Middle frontal gyrus (tissue), 1 donor: ENCODE results near the gene IFI27L1.
"Not testable (repeated sequence)": the region's sequence is repeated elsewhere in the genome, so short reads cannot be mapped to it uniquely, and the experiment has no call there.

Experiments
- DNase-seq: peaks from one replicate; pipeline ENCODE4 v3.0.0-alpha.2; 2015; ENCODE audit warnings: low spot score; ENCODE audit errors: extremely low spot score

The IFI27L1 gene

DNA sequence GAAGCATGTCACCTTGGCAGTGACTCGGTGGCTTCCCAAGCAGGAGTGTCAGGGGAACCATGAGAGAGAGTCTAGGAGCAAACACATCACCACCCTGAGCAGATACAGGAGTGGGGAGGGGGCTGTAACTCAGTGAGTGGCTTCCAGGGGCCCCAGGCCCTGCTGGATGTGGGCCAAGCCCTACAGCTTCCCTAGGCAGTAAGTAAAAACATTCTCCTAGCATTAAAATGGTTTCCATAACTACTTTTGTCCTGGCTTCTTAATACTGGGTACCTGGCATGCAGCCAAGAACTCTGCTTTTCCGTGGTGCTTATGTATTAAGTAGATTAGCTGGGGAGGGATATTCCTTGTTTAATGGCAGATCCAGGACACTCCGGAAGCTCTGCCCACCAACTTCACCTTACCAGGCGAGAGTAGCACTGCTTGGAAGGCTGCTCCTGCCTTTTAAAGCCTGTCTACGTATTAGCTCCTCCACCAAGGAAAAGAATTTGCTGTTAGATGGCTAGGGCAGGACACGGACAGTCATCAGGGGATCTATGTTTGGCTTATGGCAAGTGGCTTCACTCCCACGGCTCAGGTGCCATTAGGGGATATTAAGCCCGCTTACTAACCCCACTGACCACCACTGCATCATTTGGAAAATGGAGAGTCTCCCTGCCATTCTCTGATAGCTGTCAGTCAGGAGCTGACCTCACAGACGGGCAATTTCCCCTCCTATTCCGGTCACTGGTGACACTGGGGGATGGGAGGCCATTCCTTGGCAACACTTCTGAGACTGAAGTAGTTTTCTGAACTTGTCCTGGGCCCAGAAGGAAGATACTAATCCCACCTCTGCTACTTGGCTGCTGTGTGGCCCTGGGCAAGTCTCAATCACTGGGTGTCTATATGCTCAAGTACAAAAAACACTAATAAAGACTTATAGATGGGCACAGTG, 32.2 kb upstream of the IFI27L1 start:
- no peak for DNase-seq

DNA sequence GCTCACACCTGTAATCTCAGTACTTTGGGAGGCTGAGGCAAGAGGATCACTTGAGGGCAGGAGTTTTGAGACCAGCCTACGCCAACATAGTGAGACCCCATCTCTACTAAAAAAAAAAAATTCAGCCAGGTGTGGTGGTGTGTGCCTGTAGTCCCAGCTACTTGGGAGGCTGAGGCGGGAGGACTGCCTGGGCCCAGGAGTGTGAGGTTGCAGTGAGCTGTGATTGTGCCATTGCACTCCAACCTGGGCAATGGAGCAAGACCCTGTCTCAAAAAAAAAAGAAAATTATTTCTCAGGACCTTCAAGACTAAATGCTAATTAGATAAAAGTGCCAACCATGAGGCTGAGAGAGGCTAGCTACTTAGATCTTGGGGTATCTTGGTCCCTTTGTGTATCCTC, 31.5 kb upstream of the IFI27L1 start:
- no peak for DNase-seq

- no peak for DNase-seq
Measured at GRCh38 chr14:94050231-94050880, 30.8 kb upstream of the IFI27L1 start.

- DNase-seq = peak; percentile 48
Measured at GRCh38 chr14:94051115-94051514, 30.0 kb upstream of the IFI27L1 start.

DNA sequence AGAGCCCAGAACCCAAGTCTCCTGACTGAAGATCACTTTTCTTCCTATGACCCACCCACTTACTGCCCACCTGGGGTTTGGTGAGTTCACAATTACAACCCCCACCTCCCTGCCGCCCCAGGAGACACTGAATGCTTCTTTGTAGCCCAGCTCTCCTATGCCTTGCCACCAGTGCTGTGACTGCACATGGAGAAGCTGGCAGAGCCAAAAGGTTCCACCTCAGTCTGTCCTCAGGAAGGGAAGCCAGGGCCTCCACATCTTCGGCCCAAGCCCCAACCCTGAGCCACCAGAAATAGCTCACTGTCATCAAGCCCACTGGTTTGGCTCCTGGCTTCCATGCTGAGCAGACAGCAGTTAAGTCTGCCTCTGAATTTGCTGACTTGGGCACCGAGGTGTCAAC, 29.3 kb upstream of the IFI27L1 start:
- no peak for DNase-seq

DNA sequence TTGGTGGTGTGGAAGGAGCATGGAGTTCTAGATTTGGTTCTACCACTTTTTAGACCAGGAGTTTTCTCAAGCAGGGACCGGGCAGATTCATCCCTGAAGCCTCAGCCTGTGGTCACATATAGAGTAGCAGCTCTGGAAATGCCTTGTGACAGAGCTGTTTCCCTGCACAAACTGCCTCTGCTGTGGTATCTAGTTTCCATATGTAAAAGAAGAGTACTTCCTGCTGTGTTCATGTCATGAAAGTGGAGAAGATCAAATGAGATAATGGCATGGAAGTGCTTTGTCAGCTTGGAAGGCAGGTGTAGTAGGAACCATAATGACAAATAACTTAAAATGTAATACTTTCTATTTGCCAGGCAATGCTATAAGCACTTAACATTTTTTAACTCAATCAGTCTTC, 28.9 kb upstream of the IFI27L1 start:
- no peak for DNase-seq

DNA sequence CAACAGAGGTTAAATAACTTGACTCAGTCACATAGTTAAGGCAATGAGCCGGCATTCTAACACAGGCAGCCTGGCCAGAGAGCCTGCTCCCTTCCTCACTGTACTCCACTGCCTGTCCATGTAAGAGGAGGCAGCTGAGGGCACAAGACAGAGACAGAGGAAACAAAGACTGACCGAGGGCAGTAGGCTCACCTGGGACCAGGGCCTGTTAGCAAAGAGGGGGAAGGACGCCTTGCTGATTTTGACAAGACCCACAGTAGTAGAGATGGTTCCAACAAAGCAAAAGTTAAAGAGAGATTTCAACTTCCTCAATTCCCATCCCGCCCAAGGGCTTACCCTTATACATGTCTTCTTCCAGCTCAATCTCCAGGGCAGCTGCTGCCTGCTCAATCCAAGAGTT, 28.4 kb upstream of the IFI27L1 start:
- no peak for DNase-seq

DNA sequence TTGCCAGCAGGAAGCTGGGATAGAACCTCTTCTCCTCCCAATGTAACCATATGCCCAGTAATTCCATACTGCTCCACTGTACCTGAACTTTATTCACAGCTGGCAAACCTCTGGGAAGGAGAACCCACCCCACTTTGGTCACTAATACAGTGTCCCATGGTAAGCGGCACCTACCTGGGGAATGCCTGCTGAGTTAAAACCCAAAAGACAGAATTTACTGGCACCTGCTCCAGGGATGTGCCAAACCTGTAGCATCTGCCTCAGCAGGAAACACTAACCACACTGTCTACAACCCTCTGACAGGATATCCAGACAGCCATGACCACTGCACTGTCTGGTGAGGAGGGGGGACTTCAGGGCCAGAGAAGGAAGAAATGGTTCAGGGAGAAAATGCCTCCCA, 26.7 kb upstream of the IFI27L1 start:
- no peak for DNase-seq

DNA sequence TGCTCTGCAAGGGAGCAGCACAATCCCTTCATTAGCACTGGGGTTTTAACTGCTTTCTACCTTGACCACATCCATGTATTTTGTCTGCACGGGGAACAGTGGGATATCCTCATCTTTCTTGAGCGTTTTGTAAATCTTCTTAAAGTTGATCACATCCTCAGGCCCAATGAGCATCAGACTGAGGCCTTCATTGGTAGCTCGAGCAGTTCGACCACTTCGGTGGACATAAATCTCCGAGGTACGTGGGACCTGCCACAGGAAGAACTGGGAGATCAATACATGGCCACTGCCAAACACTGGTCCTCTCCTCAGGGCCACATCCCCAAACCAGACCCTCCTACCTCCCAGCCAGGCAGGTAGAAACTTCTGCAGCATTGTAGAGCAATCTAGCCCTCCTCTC, 26.2 kb upstream of the IFI27L1 start:
- no peak for DNase-seq

DNA sequence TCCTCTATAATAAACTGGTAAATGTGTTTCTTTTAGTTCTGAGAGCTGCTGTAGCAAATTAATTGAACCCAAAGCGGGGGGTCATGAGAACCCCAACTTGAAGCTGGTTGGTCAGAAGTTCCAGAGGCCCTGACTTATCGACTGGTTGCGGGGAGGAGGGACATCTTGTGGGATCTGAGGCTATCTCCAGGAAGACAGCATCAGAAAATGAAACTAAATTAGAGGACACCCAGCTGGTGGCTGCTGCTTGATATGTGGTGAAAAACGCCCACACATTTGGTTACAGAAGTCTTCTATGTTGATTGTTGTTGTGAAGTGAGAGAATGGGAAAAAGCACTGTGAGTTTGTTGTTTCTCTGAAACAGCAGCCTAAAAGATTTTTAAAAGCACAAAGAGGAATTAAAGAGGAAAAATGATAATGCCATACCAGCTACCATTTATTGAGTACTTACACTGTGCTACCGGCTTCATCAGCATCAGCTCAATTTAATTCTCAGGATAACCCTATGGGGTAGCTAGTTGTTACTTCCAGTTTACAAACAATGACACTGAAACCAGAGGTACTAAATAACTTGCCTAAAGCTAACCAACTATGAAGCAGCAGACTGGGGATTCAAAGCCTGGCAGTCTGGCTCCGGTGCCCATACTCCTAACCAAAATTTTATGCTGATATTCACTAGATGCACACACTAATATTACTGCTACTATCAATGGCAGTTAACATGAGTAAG, 24.4 kb upstream of the IFI27L1 start:
- no peak for DNase-seq

DNA sequence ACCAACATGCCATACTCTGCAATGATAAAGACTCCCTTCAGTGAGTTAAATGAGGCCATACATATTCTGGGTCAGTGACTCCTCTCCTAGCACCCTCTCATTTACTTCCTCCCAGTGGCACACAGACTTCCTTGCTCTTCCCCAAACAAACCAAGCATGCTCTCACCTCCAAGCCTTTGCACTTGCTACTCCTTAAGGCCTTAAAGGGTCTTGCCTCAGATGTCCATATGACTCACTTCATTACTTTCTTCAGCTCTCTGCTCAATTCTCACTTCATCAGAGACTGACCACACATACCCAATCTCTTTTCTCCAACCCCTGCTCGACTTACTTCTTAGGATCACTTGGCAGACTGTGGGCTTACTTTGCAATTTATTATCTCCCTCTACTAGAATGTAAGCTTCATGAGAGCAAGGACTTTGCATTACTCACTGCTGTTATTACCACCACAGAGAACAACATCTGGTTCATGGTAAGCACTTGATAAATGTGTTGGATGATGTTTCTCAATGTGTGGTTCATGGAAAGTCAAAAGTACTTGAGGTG, 22.9 kb upstream of the IFI27L1 start:
- DNase-seq = no peak

DNA sequence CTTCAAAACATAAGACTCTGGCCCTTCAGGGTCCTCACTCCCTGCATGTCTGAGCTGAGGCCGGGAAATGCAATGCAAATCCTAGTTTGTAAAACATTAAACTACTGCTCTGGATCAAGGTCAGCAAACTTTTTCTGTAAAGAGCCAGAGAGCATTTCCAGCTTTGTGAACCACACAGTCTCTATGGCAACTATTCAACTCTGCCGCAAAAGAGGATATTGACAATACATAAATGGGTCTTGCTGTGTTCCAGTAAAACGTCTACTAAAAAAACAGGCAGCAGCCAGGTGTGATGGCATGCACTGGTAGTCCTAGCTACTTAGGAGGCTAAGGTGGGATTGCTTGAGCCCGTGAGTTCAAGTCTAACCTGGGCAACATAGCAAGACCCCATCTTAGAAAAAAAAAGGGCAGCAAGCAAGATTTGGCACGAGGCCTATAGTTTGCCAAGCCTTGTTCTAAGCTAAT, 22.4 kb upstream of the IFI27L1 start:
- DNase-seq = no peak

DNA sequence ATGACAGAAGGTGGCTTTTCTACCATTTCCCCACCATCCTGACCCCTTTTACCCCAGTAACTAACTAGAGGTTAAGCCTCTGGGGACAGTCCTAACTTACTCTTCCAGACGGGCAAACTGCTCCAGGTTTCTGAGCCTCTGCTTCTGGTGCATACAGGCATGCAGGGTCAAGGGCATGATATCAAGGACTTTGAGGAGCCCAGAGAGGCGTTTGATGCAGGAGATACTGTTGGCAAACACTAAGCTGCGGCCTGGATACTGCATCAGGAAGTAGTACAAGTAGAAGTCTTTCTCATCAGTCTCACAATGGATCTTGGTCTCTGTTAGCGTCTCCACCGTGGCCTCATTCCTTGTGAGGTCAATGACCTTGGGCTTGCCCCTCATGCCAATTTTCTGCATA, 21.1 kb upstream of the IFI27L1 start:
- DNase-seq = no peak

DNA sequence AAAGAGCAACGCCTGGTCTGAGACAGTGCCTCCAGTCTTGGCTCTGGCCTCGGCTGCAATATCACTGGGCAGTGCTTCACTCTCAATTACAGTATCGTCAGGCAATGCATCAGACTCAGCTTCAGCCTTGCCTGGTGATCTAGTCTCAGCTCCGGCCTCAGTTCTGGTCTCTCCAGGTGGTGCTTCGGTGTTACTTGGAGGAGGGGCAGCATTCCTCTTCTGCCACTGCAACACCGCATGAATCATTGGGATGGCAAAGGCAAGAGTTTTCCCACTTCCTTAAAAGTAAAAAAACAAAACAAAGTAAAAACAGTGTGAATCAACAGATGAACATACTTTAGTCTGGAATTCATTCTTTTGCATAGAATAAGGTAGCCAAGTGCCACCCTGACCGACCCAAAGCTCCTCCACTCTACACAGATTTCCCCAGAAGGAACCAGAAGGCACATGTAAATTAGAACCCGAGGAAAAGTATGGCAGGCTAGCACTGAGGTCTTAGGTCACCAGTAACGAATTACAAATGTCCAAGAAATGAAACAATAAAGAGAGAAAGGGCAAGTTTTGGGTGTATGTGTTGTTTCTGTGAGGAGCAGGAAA, 18.7 kb upstream of the IFI27L1 start:
- no peak for DNase-seq

- DNase-seq = no peak
Measured at GRCh38 chr14:94066089-94066676, 14.9 kb upstream of the IFI27L1 start.

- DNase-seq = not testable (repeated sequence)
Measured at GRCh38 chr14:94072076-94072475, 9.0 kb upstream of the IFI27L1 start.

DNA sequence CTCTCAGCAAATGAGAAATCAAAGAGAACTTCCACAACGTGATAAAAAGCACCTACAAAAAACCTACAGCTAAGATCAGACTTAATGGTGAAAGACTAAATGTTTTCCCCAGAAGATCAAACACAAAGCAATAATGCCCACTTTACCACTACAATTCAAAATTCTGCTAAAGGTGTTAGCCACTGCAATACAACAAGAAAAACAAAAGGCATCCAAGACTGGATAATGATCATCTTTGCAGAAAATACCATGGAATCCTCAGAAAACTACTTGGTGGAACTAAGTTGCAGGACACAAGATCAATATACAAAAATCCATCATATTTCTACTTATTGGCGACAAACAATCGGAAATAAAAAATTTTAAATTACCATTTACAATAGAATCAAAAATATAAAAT, 6.6 kb upstream of the IFI27L1 start:
- no peak for DNase-seq

DNA sequence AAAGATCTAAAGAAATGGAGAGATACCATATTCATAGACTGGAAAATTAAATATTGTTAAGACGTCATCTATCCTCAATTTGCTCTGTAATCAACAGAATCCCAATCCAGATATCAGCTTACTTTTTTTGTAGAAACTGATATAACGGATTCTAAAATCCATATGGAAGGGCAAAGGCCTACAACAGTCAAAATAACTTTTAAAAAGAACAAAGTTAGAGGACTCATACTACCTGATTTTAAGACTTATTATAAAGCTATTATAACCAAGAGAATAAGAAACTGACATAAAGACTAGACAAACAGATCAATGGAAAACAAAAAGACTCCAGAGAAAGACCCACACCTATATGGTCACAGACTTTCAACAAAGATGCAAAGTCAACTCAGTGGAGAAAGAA, 6.1 kb upstream of the IFI27L1 start:
- DNase-seq = no peak

GRCh38 chr14:94077111-94077821, 3.8 kb upstream of the IFI27L1 start:
- DNase-seq = no peak

- DNase-seq = no peak
Measured at GRCh38 chr14:94077823-94078222, 3.3 kb upstream of the IFI27L1 start.
